ENCODE measurements around the gene GALP. TPM values are rescaled to one million over a fixed set of nuclear protein-coding genes. Genes with fewer than 3 reads are reported as not detected.
A peak's percentile ranks its signal among the peaks of the same experiment; 100 is the strongest.

Gene GALP
- total and polyA plus RNA-seq, 2 experiments from 2014 or later = not detected

GRCh38 chr19:56222901-56223300, 47.1 kb downstream of the GALP start:
- Mint-ChIP-seq H3K27me3 (ENCODE audit: insufficient read depth, low read depth, poor library complexity) (no peaks in the 10 kb centered on the region), H3K9me3 (no peaks in the 10 kb centered on the region), H3K36me3 (ENCODE audit: low read depth) (no peaks in the 10 kb centered on the region), H3K4me3 (no peak overlapping the region), H3K27ac (no peak overlapping the region), H3K4me1 (peaks cover 2% of the 10 kb centered on the region; the same call in 2 of the 3 replicates)
- H3K9me2 ChIP-seq (ENCODE audit: insufficient read depth) = no peaks in the 10 kb centered on the region
- no peaks in the 10 kb centered on the region for H3K4me1 ChIP-seq (ENCODE audit: insufficient read depth)
- ATAC-seq (no peak), DNase-seq (ENCODE audit: low spot score) (no peak)
- H3K27me3 ChIP-seq (ENCODE audit: insufficient read depth) = peaks cover 3% of the 10 kb centered on the region
- H2AFZ ChIP-seq = no peak overlapping the region
- H3K4me3 ChIP-seq = no peak overlapping the region
- H4K20me1 ChIP-seq (replicated peaks; ENCODE audit: insufficient read depth) = no peaks in the 10 kb centered on the region
- no peak overlapping the region for H3K27ac ChIP-seq (ENCODE audit: low read depth)
- no peaks in the 10 kb centered on the region for H3K36me3 ChIP-seq (ENCODE audit: insufficient read depth)
- H3K79me2 ChIP-seq (replicated peaks; ENCODE audit: insufficient read depth) = no peaks in the 10 kb centered on the region
- 0 out of 2 replicates have a peak, but pooled peaks cover 2% of the 10 kb centered on the region for H3F3A ChIP-seq (replicated peaks; ENCODE audit: low read depth)
- no peak overlapping the region for H3K4me2 ChIP-seq
- TF ChIP-seq CTCF (conservative IDR thresholded peaks at IDR 0.05; ENCODE audit: low read depth in 2 of 2) (peak in 1 of 2 experiments; percentile 37; a peak in 2 of 4 replicates), STAT1 (IDR thresholded peaks at IDR 0.05; ENCODE audit: unreplicated experiment) (no peak)

- Histone ChIP-seq H3K79me2 (replicated peaks; ENCODE audit: insufficient read depth) (no peaks in the 10 kb centered on the region), H3F3A (replicated peaks; ENCODE audit: low read depth) (no peaks in the 10 kb centered on the region), H4K20me1 (replicated peaks; ENCODE audit: insufficient read depth) (no peaks in the 10 kb centered on the region), H3K36me3 (ENCODE audit: insufficient read depth) (no peaks in the 10 kb centered on the region), H3K27ac (ENCODE audit: low read depth) (no peak overlapping the region), H3K4me3 (no peak overlapping the region), H3K9me2 (ENCODE audit: insufficient read depth) (no peaks in the 10 kb centered on the region), H3K4me1 (ENCODE audit: insufficient read depth) (no peaks in the 10 kb centered on the region), H3K27me3 (ENCODE audit: insufficient read depth) (no peaks in the 10 kb centered on the region), H3K4me2 (no peak overlapping the region), H2AFZ (no peak overlapping the region)
- Mint-ChIP-seq H3K36me3 (ENCODE audit: low read depth) (no peaks in the 10 kb centered on the region), H3K27ac (no peak overlapping the region), H3K9me3 (no peaks in the 10 kb centered on the region), H3K27me3 (ENCODE audit: insufficient read depth, low read depth, poor library complexity) (no peaks in the 10 kb centered on the region), H3K4me1 (no peaks in the 10 kb centered on the region; the same call in 2 of the 3 replicates), H3K4me3 (no peak overlapping the region)
- DNase-seq (ENCODE audit: low spot score) = no peak
- ATAC-seq = no peak
- TF ChIP-seq POLR2AphosphoS5 (IDR thresholded peaks at IDR 0.05; ENCODE audit: low read depth) = no peak
Measured at GRCh38 chr19:56223481-56223880, 47.7 kb downstream of the GALP start.

Small RNAs within 50 kb of the gene (small RNA-seq; reads per million reads assigned to genes)
- gene AC024580.2 (ENCODE audit: low replicate concordance) = not detected

Other genes starting within 250 kb of the GALP start
- gene NLRP13, start 243.7 kb upstream of the GALP start, total RNA-seq (2014; rRNA removed; shearing (Covaris generic)) = not detected in 2 replicates
- not detected in 2 replicates for gene NLRP13, start 243.7 kb upstream of the GALP start, polyA plus RNA-seq (2016; fragmentation: Nextera tagmentation; extraction: Ambion mirVana)
- gene NLRP8, start 228.2 kb upstream of the GALP start, total RNA-seq (2014; rRNA removed; shearing (Covaris generic)) = not detected in 2 replicates
- gene NLRP8, start 228.2 kb upstream of the GALP start, polyA plus RNA-seq (2016; fragmentation: Nextera tagmentation; extraction: Ambion mirVana) = not detected in 2 replicates
- not detected in 2 replicates for gene NLRP5, start 189.2 kb upstream of the GALP start, total RNA-seq (2014; rRNA removed; shearing (Covaris generic))
- not detected in 2 replicates for gene NLRP5, start 189.2 kb upstream of the GALP start, polyA plus RNA-seq (2016; fragmentation: Nextera tagmentation; extraction: Ambion mirVana)
- gene ZNF787, start 54.7 kb upstream of the GALP start, total RNA-seq (2014; rRNA removed; shearing (Covaris generic)) = 35.3 and 44.6 TPM in 2 replicates
- gene ZNF787, start 54.7 kb upstream of the GALP start, polyA plus RNA-seq (2016; fragmentation: Nextera tagmentation; extraction: Ambion mirVana) = 12.5 and 15.9 TPM in 2 replicates
- gene ZNF444, start 34.7 kb upstream of the GALP start, total RNA-seq (2014; rRNA removed; shearing (Covaris generic)) = 58.5 and 60.5 TPM in 2 replicates
- 23.6 and 25.1 TPM in 2 replicates for gene ZNF444, start 34.7 kb upstream of the GALP start, polyA plus RNA-seq (2016; fragmentation: Nextera tagmentation; extraction: Ambion mirVana)
- gene ZSCAN5B, start 21.8 kb downstream of the GALP start, total RNA-seq (2014; rRNA removed; shearing (Covaris generic)) = 0.10 TPM in 1 of 2 replicates, not detected in the other
- gene ZSCAN5B, start 21.8 kb downstream of the GALP start, polyA plus RNA-seq (2016; fragmentation: Nextera tagmentation; extraction: Ambion mirVana) = not detected in 2 replicates
- not detected in 2 replicates for gene ZSCAN5C, start 26.3 kb downstream of the GALP start, total RNA-seq (2014; rRNA removed; shearing (Covaris generic))
- not detected in 2 replicates for gene ZSCAN5C, start 26.3 kb downstream of the GALP start, polyA plus RNA-seq (2016; fragmentation: Nextera tagmentation; extraction: Ambion mirVana)
- gene EDDM13, start 96.7 kb downstream of the GALP start, total RNA-seq (2014; rRNA removed; shearing (Covaris generic)) = not detected in 2 replicates
- 0.68 and 1.5 TPM in 2 replicates for gene EDDM13, start 96.7 kb downstream of the GALP start, polyA plus RNA-seq (2016; fragmentation: Nextera tagmentation; extraction: Ambion mirVana)
- 7.5 and 12.5 TPM in 2 replicates for gene ZSCAN5A, start 138.8 kb downstream of the GALP start, total RNA-seq (2014; rRNA removed; shearing (Covaris generic))
- 4.5 and 10.2 TPM in 2 replicates for gene ZSCAN5A, start 138.8 kb downstream of the GALP start, polyA plus RNA-seq (2016; fragmentation: Nextera tagmentation; extraction: Ambion mirVana)
- 3.9 and 8.0 TPM in 2 replicates for gene ZNF582, start 217.5 kb downstream of the GALP start, total RNA-seq (2014; rRNA removed; shearing (Covaris generic))
- 4.1 and 5.0 TPM in 2 replicates for gene ZNF582, start 217.5 kb downstream of the GALP start, polyA plus RNA-seq (2016; fragmentation: Nextera tagmentation; extraction: Ambion mirVana)
- gene ZNF583, start 228.3 kb downstream of the GALP start, total RNA-seq (2014; rRNA removed; shearing (Covaris generic)) = 2.4 and 4.0 TPM in 2 replicates
- gene ZNF583, start 228.3 kb downstream of the GALP start, polyA plus RNA-seq (2016; fragmentation: Nextera tagmentation; extraction: Ambion mirVana) = 3.6 and 6.3 TPM in 2 replicates